ENCODE measurements around the gene SNX7.

Gene SNX7, protein sequence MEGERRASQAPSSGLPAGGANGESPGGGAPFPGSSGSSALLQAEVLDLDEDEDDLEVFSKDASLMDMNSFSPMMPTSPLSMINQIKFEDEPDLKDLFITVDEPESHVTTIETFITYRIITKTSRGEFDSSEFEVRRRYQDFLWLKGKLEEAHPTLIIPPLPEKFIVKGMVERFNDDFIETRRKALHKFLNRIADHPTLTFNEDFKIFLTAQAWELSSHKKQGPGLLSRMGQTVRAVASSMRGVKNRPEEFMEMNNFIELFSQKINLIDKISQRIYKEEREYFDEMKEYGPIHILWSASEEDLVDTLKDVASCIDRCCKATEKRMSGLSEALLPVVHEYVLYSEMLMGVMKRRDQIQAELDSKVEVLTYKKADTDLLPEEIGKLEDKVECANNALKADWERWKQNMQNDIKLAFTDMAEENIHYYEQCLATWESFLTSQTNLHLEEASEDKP

DNA sequence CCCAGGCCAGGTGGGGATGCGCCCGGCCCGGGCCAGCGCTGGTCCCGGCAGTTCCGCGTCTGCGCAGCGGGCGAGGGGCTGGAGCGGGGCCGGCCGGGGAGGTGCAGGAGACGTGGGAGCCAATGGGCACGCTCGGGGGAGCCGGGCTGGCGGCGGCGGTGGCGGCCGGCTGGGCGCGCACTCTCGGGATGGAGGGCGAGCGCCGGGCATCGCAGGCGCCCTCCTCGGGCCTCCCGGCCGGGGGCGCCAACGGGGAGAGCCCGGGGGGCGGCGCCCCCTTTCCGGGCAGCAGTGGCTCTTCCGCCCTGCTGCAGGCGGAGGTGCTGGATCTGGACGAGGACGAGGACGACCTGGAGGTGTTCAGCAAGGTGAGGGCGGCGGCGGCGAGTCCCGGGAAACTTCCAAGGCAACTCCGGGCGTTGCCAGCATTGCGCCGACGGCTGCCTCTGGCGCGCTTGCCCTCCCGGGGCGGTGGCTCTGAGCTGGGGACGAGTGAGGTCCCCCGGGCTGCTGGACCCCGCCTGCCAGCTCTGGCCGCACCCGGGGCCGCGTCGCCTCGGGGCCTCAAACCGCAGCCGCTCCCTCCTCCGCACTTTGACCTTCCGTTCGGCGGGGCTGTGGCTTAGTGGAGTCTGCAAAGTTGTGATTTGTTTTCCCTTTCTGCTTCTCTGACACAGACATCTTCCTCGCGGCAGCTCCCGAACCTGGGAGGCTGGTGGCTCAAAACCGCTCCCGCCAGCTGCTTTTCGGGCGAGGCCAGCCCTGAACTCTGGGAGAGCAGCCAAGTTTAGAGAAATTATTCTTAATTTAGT lies at the start of gene SNX7:
Gene SNX7 (plus strand): TSS at position 178 of the 812 bp plus-strand sequence. CDS start 11 bp downstream, at position 189.
- no peak for DNase-seq (ENCODE audit: low read depth in 2 of 2)

DNA sequence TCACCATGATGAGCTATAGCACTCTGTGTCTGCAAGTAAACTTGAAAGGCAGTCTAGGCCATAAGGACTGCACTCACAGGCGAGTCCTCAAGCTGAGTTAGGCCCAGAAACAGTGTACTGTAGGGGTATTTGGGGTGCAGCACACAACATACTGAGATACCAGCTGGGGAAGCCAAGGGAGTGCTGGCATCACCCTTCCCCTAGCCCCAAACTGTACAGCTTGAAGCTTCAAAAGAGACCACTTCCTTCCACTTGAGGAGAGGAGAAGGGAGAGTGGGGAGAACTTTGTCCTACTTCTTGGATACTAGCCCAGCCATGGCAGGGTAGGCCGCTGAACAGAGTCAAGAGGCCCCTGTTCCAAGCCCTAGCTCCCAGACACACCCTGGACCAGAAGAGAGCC lies 24.2 kb upstream of the SNX7 start:
- DNase-seq (ENCODE audit: low read depth in 2 of 2): no peak

DNA sequence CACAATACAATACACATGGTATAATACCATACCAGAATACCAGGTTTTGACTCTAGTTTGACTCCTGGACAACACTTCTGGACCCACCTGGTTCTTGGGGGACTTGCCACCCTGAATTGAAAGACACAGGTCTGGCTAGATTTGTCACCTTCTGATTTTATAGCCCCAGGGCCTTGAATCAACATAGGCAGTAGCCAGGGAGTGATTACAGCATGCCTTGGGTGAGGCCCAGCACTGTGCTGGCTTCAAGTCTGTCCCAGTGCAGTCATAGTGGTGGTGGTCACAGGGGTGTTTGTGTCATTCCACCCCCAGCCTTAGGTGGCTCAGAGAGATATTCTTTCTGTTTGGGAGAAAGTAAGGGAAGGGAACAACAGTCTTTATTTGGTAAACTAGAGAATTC lies 23.3 kb upstream of the SNX7 start:
- no peak for DNase-seq (ENCODE audit: low read depth in 2 of 2)

DNA sequence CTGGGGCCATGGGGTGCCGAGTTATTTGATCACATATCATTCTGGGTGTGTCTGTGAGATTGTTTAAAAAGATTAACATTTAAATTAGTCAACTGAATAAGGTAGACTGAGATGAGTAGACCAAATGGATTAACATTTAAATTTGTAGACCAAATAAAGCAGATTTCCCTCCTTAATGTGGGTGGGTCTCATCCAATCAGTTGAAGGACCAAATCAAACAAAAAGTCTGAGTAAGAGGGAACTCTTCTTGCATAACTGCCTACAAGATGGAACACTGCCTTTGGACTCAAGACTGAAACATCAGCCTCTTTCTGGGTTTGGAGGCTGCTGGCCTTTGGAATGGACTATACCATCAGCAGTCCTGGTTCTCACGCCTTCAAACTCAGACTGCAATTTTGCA lies 17.0 kb upstream of the SNX7 start:
- DNase-seq (ENCODE audit: low read depth in 2 of 2): no peak

DNA sequence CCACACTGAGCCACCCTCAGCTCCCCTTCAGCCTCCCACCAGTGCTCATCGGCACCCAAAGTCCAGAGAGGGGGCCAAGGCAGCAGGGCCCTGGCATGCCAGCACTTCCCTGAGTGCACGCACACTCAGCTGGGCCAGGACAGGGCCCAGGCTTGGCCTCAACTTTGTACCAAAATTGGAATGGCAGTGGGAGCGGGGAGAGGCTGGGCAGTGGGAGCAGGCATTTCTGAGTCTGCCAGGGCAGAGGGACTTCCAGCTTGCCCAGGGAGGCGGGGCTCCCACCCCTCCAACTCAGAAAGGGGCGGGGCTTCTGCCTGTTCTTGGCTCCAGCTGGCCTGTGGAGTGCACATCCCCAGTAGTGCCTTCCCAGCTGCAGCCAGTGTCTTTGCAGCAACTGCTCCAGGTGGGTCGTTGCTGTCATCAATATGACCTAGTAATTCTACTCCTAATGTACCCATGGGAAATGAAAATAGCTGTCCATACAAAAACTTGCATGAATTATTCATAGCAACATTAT lies 10.3 kb upstream of the SNX7 start:
- no peak for DNase-seq (ENCODE audit: low read depth in 2 of 2)

DNA sequence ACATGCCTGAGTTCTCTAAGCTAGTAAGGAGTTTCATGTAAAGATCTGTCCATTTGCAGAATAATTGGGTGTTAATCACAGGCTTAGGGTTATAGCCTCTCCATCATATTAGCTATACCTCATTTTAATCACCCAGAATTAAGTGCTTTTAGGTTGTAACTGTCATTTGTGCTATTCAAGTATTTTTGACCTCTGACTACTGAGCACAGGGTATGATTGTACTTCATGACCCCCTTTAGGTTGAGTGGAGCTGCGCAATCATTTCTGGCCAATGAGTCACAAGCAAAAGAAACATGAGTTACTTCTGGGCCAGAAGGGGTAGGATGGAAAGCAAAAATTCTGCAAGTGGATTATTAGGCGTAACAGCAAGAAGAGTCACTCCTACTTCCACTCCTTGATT lies 8.4 kb upstream of the SNX7 start:
- no peak for DNase-seq (ENCODE audit: low read depth in 2 of 2)

DNA sequence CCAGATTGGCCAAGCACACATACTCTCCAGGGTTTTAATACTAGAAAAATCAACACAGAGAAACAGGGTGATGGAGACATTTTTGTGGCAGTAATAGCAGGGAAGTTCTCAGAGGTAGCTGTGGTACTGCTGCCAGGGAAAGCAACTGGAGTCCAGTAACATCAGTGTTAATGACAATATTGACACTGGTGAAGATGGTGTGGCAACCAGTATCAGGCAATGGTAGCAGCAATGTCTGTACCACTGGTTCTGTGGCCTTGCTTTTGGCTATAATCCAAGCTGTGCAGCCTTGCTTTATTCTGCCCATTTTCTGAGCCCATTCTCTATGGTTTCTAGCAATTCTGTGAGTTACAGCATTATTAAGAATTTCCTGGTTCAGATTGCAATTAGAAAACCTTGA lies 1.6 kb upstream of the SNX7 start:
- DNase-seq (ENCODE audit: low read depth in 2 of 2): no peak

DNA sequence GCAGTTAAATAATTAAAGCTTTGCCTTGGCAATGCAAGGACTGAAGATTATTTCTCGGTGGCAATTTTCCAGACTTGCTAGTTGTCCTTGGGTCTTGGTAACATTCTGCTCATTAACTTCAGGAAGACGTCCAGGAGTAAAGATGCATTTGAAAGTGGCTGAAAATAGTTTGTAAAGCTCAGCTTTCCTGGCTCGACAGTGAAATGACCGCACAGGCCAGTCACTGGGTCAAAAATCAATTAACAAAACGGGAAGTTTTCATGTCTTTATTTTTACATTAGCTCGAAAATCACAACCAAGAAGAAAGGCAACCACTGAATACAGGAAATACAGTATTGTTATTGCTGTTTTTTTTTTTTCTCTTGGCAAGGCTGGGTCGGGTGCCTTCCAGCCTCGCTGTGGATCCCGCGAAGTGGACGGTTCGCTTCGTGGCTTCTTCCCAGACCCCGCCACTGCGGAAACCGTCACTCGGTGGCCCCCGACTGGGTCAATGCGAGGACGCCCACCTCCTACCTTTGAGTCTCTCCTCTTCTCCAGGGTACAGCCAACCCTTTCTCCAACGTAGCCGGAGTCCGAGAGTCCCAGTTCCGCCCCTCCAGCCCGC lies 479 bp upstream of the SNX7 start:
- DNase-seq (ENCODE audit: low read depth in 2 of 2): no peak

DNA sequence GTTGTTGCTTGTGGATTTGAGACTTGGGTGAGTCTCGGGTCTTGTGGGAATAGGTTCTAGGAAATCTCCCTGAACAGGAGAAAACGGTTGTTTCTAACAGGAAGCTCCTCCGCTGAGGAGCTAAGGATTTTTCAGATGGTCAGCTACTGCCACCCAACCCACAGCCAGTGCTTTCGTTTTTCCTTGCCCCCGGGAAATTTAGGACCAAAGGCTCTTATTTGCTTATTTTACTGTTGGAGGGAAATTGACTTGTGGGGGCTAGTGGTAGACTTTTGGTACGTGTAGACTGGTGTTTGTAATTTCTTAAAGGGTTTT lies 792 bp downstream of the SNX7 start:
- DNase-seq (ENCODE audit: low read depth in 2 of 2): no peak

DNA sequence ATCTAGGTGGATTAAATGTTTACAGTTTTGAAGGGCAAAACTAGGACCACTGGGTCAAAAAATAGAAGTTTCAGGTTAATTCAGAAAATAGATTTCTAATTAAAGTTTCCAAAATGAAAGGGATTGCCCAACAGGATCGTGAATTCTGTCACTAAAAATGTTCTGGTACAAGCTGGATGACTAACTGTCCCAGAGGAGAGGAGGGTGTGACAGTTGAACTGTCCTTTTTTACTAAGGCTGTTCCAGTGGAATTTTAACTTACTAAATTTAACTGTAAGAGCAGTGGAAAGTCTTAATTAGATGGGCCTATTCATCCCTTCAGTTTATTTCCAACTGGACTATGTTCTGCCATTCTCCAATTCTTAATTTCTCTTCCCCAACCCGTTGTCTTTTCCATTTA lies 7.2 kb downstream of the SNX7 start:
- DNase-seq (ENCODE audit: low read depth in 2 of 2): no peak

DNA sequence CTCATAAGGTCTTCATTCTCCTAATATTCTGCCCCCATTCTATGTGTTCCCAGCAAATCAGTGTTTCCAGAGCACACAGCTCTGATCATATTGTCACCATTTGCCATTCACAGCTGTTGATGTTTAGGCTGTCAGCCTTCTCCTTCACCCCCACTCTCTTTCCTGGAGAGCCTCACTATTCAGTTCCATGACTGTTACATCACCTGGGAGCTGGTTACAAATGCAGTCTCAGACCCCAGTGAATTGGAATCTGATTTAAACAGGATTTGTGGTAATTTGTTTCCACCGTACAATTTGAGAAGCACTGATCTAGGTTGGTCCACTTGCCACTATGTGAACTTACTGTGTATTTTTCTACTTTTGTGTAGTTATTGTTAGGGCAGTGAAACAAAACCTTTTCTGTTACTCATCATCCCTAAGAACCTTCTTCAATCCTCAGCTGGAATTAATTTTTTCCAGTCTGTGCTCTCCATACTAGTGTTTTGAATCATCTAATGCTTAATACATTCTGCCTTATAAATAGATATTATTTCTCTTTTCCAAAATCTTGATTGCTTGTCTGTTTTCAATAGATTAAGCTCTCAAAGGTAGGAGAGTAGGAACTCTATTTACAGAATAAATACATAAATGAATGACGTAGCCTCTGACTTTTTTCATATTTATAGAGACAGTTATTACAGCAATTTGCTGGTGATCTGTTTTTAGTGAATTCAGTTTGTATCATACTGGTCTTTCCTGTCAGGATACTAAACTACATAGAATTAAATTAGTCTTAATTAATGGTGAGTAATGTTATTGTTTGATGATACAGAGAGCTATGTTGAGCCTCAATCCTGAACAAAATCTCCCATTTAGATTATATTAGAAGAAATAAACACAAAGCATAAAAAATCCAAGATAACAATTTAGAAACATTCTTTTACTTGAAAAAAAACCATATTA lies 8.1 kb downstream of the SNX7 start:
- no peak for DNase-seq (ENCODE audit: low read depth in 2 of 2)

DNA sequence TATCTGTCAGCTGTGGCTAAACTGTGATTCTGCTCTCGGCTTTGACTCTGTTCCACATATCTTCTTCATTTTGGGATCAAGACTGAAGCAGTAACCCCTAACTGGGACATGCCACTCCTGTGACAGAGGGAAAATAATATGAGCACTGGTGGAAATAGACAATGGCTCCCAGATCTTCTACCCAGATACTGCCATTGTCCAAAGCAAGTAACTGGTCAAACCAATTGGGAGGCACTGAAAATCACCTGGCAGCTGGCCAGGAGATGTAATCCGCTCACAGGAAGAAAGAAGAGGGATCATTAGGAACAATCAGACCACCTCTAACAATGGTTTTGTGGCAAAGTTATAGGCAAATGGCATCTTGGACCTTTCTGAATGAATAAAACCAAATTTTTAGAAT lies 10.7 kb downstream of the SNX7 start:
- no peak for DNase-seq (ENCODE audit: low read depth in 2 of 2)

DNA sequence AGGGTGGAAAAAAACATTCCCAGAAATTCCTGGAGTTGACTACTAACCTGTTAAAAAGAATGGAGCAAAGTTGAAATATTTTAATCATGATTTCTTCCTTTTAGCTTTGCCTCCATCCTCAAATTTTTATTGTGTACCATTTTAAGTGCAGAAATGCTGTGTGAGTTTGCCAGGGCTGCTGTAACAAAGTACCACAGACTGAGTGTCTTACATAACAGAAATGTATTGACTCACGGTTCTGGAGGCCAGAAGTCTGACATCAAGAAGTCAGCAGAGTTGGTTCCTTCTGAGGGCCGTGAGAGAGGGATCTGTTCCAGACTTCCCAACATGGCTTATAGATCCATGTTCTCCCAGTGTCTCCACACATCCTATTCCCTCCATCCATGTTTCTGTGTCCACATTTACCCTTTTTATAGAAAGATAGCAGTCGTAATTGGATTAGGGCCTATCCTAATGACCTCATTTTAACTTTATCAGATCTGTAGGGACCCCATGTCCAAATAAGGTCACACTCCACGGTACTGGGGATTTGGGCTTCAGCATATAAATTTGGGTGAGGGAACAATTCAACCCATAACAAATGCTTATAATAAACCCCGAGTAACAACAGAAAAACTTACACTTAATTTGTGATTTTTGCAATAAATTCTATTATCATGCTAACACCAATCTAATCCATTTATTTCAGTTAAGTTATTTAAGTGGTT lies 12.7 kb downstream of the SNX7 start:
- no peak for DNase-seq (ENCODE audit: low read depth in 2 of 2)

DNA sequence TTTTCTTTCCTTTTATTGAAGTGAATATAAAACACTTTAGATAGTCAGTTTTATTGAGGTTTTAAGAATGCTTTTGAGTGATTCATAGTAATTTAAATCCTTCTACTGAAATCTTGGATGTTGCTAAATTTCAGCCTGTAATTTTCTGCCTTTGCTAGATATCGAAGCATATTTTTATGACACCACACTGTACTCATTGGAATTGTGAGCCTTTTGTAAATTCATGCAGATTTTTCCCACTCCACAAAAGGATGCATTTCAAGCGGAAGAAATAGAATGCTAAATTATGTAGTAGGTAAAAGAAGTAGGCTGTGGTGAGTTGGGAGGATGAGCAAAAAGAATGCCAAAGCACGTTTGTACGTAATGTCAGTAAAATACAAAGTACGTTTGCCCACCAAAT lies 13.8 kb downstream of the SNX7 start:
- no peak for DNase-seq (ENCODE audit: low read depth in 2 of 2)

DNA sequence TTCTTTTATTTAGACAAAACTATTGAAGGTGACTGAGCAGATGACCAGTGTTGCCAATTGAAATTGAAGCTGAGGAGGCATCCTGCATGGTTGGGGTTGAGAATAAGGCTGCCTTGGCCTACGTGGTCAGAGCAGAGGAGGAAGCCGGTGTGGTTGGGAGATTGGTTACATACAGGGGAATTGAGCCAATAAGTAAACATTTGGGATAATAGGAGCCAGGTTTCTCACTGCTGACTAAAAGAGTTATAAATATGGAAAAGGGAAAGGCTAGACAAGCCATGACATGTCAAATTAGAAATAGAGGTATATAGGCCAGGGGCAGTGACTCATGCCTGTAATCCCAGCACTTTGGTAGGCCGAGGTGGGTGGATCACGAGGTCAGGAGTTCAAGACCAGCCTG lies 15.8 kb downstream of the SNX7 start:
- DNase-seq (ENCODE audit: low read depth in 2 of 2): no peak

DNA sequence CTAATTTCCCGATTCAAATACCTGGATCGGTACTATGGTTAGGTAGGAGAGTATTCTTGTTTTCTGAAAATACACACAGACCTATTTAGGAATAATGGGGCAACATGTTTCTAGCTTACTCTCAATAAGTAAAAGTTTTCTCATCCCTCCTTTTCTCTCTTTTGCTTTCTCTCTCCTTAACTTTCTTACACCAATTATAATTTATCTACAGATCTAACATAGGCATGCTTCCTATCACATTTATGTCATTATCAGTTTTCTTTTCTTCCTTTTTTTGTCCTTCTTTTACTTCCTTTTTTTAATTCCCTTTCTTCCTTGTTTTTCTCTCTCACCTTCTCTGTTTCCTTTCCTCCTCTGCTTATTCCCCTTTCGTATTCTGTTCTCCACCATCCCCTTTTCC lies 20.3 kb downstream of the SNX7 start:
- no peak for DNase-seq (ENCODE audit: low read depth in 2 of 2)

DNA sequence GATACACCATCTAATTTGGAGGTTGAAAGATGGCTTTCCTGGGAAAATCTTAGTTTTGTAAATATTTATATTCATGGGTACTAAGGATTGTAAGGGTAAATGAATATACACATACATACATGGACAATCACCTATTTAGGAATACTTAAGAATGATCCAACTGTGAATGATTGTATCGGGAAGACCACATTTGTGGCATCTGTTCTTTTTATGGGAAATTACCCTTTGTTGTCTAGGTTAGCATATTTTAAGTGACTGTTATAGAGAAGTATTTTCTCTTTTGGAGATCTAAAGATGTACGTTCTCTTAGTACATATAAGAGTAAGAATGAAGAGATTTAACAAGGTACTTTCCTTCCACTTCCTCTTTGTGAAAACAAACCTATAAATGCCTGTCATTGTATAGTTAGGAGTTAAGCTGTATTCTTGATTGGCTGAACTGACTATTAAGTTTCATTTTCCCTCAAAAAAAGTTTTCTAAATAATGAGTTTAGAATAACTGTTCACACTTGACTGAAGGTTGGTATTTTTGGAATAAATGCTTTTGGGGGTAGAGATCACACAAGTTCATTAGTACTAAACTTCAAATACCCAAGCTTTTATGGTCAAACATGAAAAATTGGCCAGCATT lies 26.7 kb downstream of the SNX7 start:
- no peak for DNase-seq (ENCODE audit: low read depth in 2 of 2)

DNA sequence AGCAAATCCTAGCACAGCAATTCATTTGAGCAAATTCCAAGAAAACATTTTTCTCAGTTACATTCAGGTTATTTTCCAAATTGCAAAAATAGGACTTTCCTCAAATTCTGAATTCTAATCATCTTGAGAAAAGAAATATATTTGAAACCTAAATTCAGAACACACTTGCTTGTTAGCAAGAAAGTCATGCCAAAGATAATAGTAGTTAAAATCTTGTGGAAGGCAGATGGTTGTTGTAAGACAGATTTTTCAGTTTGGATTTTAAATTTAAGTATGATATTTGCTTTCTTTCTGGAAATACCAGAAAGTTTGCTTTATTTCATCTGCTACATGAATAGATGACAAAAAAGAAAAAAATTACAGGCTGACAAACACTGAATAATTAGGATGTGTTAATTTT lies 29.1 kb downstream of the SNX7 start:
- DNase-seq (ENCODE audit: low read depth in 2 of 2): no peak

DNA sequence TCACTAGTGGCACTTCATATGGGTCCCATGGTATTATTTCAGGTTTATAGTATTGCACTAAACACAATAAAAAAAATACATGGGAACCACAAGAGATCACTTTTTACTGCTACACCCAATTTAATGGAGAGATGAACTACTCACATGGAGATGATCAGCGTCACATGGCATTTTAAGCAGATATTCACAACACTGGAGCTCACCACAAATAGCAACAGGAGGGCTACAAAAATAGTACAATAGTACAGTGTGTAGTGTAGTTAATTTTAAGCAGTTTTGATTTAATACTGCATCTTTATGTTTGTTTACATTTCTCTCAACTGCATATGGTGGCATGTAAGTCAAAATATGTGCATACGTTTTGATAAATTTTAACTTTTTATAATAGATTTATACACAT lies 31.0 kb downstream of the SNX7 start:
- DNase-seq (ENCODE audit: low read depth in 2 of 2): no peak

DNA sequence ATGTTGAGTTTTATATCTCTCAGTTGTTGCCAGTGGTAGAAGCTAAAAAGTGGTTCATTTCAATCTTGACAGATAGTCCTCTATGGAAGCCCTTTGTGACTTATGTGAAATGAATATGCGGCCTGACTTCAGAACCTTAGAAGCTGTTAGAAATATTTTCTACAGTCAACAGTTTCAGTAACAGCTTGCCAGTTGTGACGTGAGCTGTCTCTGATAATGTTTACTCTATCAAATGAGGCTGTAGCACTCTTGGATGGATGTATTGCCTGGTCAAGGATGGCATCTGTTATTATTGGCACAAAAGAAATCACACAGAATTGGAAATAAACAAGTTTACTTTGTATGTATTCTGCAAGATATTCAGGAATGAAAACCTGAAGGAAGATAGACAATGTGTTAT lies 31.9 kb downstream of the SNX7 start:
- no peak for DNase-seq (ENCODE audit: low read depth in 2 of 2)
